ENCODE results near the gene CPAMD8.

DNA sequence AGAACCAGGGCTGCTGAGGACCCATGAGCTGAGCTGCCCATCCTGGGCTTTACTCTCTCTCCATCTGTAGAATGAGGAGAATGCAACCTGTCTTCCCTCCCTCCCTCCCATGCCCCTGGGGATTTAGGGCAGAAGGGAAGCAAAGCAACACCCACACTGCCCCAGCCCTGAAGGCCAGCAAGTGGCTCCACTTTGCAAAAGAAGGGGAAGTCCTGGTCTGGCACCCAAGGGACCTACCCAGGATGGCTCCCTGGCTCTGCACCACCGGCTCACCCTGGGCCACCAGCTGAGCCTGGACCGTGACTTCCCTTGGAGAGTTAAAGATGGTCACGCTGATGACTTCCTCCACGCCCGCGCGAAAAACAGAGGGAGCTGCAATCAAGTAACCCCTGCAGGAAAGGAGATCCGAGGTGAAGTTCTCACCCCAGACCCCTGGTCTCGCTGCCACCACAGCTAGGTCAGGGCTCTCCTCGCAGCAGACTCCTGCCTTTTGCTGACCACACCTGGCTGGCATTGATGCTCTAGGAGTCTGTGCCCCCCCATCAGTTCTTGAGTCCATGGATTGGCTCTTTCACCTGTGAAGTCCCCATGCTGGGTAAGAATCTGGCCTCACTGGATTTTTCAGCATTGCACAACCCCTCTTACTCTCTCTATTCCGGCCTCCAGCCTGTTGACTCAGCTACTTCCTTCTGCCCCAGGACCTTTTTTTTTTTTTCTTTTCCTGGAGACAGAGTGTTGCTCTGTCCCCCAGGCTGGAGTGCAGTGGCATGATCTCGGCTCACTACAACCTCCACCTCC lies 4.6 kb downstream of the CPAMD8 start:
- no peak for TF ChIP-seq POLR2A (IDR thresholded peaks at IDR 0.05)
- TF ChIP-seq, protein P1, sequence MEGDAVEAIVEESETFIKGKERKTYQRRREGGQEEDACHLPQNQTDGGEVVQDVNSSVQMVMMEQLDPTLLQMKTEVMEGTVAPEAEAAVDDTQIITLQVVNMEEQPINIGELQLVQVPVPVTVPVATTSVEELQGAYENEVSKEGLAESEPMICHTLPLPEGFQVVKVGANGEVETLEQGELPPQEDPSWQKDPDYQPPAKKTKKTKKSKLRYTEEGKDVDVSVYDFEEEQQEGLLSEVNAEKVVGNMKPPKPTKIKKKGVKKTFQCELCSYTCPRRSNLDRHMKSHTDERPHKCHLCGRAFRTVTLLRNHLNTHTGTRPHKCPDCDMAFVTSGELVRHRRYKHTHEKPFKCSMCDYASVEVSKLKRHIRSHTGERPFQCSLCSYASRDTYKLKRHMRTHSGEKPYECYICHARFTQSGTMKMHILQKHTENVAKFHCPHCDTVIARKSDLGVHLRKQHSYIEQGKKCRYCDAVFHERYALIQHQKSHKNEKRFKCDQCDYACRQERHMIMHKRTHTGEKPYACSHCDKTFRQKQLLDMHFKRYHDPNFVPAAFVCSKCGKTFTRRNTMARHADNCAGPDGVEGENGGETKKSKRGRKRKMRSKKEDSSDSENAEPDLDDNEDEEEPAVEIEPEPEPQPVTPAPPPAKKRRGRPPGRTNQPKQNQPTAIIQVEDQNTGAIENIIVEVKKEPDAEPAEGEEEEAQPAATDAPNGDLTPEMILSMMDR (IDR thresholded peaks at IDR 0.05): no peak

Measured in body of pancreas (tissue), 4 donors.